Measurements from ENCODE around the gene ZC3H13.

DNA sequence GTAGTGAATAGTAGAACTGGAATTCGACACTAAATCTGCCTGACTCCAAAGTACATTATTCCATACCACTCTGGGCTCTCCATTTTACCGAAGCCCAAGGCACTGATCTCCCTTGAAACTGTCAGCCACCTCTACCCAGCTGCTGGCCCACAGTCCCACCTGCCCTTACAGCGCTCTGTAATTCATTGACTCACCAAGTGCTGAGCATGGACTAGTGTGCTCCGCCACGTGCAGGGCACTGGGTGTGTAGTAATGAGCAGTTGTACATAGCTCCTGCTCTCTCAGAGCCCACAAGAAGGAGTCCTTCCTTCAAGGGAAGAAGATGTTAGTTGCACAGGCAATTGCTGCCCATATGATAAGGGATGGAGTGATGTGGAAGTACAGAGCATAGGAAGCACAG lies 124.4 kb downstream of the ZC3H13 start:
- TF ChIP-seq, protein P1, sequence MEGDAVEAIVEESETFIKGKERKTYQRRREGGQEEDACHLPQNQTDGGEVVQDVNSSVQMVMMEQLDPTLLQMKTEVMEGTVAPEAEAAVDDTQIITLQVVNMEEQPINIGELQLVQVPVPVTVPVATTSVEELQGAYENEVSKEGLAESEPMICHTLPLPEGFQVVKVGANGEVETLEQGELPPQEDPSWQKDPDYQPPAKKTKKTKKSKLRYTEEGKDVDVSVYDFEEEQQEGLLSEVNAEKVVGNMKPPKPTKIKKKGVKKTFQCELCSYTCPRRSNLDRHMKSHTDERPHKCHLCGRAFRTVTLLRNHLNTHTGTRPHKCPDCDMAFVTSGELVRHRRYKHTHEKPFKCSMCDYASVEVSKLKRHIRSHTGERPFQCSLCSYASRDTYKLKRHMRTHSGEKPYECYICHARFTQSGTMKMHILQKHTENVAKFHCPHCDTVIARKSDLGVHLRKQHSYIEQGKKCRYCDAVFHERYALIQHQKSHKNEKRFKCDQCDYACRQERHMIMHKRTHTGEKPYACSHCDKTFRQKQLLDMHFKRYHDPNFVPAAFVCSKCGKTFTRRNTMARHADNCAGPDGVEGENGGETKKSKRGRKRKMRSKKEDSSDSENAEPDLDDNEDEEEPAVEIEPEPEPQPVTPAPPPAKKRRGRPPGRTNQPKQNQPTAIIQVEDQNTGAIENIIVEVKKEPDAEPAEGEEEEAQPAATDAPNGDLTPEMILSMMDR (IDR thresholded peaks at IDR 0.05): no peak
- TF ChIP-seq POLR2A (IDR thresholded peaks at IDR 0.05) (no peak), POLR2AphosphoS5 (IDR thresholded peaks at IDR 0.05) (no peak), EP300 (IDR thresholded peaks at IDR 0.05) (no peak)

All from gastroesophageal sphincter (tissue), 3 donors.